HepG2 (cell line): ENCODE data around the gene GNG4. TPM values are rescaled to one million over a fixed set of nuclear protein-coding genes. Genes with fewer than 3 reads are reported as not detected.

Source experiments
- AGO2 ChIP-seq: fragments of 200-400 bp; formaldehyde crosslinking; optimal IDR thresholded peaks from 2 replicates; pipeline ENCODE3; 2017; ENCODE audit warnings: mild to moderate bottlenecking, low read depth, low read length, moderate library complexity
- BATF2 ChIP-seq: sonication (generic); formaldehyde crosslinking; IDR thresholded peaks from 2 replicates; pipeline ENCODE4 v1.8.0; 2022; ENCODE audit warnings: mild to moderate bottlenecking, missing genetic modification reagents, moderate library complexity
- BRCA1 ChIP-seq: sonication (generic); formaldehyde crosslinking; IDR thresholded peaks from 2 replicates; pipeline ENCODE4 v1.4.0; 2020; ENCODE audit warnings: missing genetic modification reagents
- CBX1 ChIP-seq: IDR thresholded peaks from one replicate; pipeline ENCODE4 v1.6.1; 2016; ENCODE audit warnings: antibody characterized with exemption, low read depth
- CSRNP1 ChIP-seq: sonication (generic); formaldehyde crosslinking; IDR thresholded peaks from 2 replicates; pipeline ENCODE4 v1.8.1; 2023; ENCODE audit warnings: mild to moderate bottlenecking, missing genetic modification reagents
- FOXP4 ChIP-seq: sonication (generic); formaldehyde crosslinking; IDR thresholded peaks from 2 replicates; pipeline ENCODE4 v1.4.0; 2020; ENCODE audit warnings: missing genetic modification reagents
- MXD3 ChIP-seq: IDR thresholded peaks from 2 replicates; pipeline ENCODE4 v1.6.1; 2016; ENCODE audit warnings: mild to moderate bottlenecking, missing biosample characterization, missing genetic modification reagents
- NPAS2 ChIP-seq: sonication (generic); formaldehyde crosslinking; IDR thresholded peaks from 2 replicates; pipeline ENCODE4 v1.8.0; 2022; ENCODE audit warnings: mild to moderate bottlenecking, missing genetic modification reagents, borderline replicate concordance
- PAX8 ChIP-seq: sonication (generic); formaldehyde crosslinking; IDR thresholded peaks from 2 replicates; pipeline ENCODE4 v1.8.0; 2022; ENCODE audit warnings: mild to moderate bottlenecking, missing genetic modification reagents, borderline replicate concordance
- POLR2G ChIP-seq: fragments of 200-400 bp; formaldehyde crosslinking; IDR thresholded peaks from 2 replicates; pipeline ENCODE4 v1.6.1; 2018; ENCODE audit warnings: mild to moderate bottlenecking, low read depth, low read length, moderate library complexity
- RBFOX2 ChIP-seq: fragments of 200-400 bp; formaldehyde crosslinking; IDR thresholded peaks from 2 replicates; pipeline ENCODE4 v1.6.1; 2017; ENCODE audit warnings: low read depth, mild to moderate bottlenecking, low read length
- SRY ChIP-seq: sonication (generic); formaldehyde crosslinking; IDR thresholded peaks from 2 replicates; pipeline ENCODE4 v1.8.0; 2022; ENCODE audit warnings: mild to moderate bottlenecking, missing genetic modification reagents
- TFE3 ChIP-seq: IDR thresholded peaks from 2 replicates; pipeline ENCODE4 v1.6.1; 2016
- ZBTB10 ChIP-seq: sonication (generic); formaldehyde crosslinking; IDR thresholded peaks from 2 replicates; pipeline ENCODE4 v1.4.0; 2020; ENCODE audit warnings: missing genetic modification reagents, borderline replicate concordance
- ZBTB8A ChIP-seq: sonication (generic); formaldehyde crosslinking; IDR thresholded peaks from 2 replicates; pipeline ENCODE4 v1.4.0; 2020; ENCODE audit warnings: mild to moderate bottlenecking, low read depth, missing genetic modification reagents, borderline replicate concordance
- ZC3H13 ChIP-seq: sonication (generic); formaldehyde crosslinking; IDR thresholded peaks from 2 replicates; pipeline ENCODE4 v1.8.1; 2023; ENCODE audit warnings: mild to moderate bottlenecking, missing genetic modification reagents, moderate library complexity
- ZNF180 ChIP-seq: sonication (generic); formaldehyde crosslinking; IDR thresholded peaks from 2 replicates; pipeline ENCODE4 v1.4.0; 2020; ENCODE audit warnings: low read depth, missing genetic modification reagents, borderline replicate concordance
- ZNF234 ChIP-seq: sonication (generic); formaldehyde crosslinking; conservative IDR thresholded peaks from 2 replicates; pipeline ENCODE4 v1.5.1; 2020; ENCODE audit warnings: mild to moderate bottlenecking, missing genetic modification reagents
- ZNF460 ChIP-seq: sonication (generic); formaldehyde crosslinking; IDR thresholded peaks from 2 replicates; pipeline ENCODE4 v1.5.1; 2020; ENCODE audit warnings: missing genetic modification reagents, mild to moderate bottlenecking, borderline replicate concordance
- ZNF546 ChIP-seq: sonication (generic); formaldehyde crosslinking; conservative IDR thresholded peaks from 2 replicates; pipeline ENCODE4 v1.8.1; 2023; ENCODE audit warnings: mild to moderate bottlenecking, missing genetic modification reagents
- ZSCAN25 ChIP-seq: sonication (generic); formaldehyde crosslinking; IDR thresholded peaks from 2 replicates; pipeline ENCODE4 v1.8.0; 2022; ENCODE audit warnings: mild to moderate bottlenecking, missing genetic modification reagents
- polyA plus RNA-seq, 8 experiments: library from polyadenylated mRNA; depleted of rRNA in 3 of 8; stranded (reverse) in 7 of 8; unstranded in 1 of 8; fragments of >200 nt; fragmentation: Illumina TruSeq in 4 of 8; extraction: Trizol in 4 of 8; gene quantifications; 2 replicates each; pipeline versions ENCODE4 v1.2.1 to v1.2.3, GENCODE V29; 2011 to 2016; ENCODE audit warnings: low read depth in 4 of 8, missing spikeins in 1 of 8, mixed read lengths in 1 of 8; ENCODE audit not compliant: insufficient read depth in 1 of 8
- total RNA-seq, 5 experiments: library from RNA; depleted of rRNA; stranded (reverse); fragments of >200 nt; fragmentation: Illumina TruSeq; extraction: Trizol; gene quantifications; 2 replicates each; pipeline ENCODE4 v1.2.3, GENCODE V29; 2016; ENCODE audit warnings: low read depth in 1 of 5

The GNG4 gene
- total and polyA plus RNA-seq, 2 of the 13 experiments (the other 11 are each of a cell fraction or from before 2014, with no cell fraction given) = 27.1 to 69.5 TPM

- TF ChIP-seq AGO2 (peak; percentile 34), ZBTB10 (CRISPR knock-in tag) (peak; percentile 23; the same call in 1 of the 2 replicates), POLR2G (peak; percentile 61; the same call in 1 of the 2 replicates), ZSCAN25 (CRISPR knock-in tag) (no peak), FOXP4 (no peak), SRY (CRISPR knock-in tag) (no peak; the same call in 1 of the 2 replicates), BRCA1 (no peak), ZC3H13 (CRISPR knock-in tag) (peak; percentile 30; the same call in 1 of the 2 replicates), NPAS2 (CRISPR knock-in tag) (no peak), CSRNP1 (peak; percentile 76; the same call in 1 of the 2 replicates), BATF2 (CRISPR knock-in tag) (peak; percentile 73; the same call in 1 of the 2 replicates), ZBTB8A (CRISPR knock-in tag) (peak; percentile 90; the same call in 1 of the 2 replicates), CBX1 (peak; percentile 22), ZNF234 (CRISPR knock-in tag) (peak; percentile 72; the same call in 1 of the 2 replicates), ZNF180 (CRISPR knock-in tag) (0 out of 2 replicates have a peak, but pooled peaks have one; percentile 34), PAX8 (CRISPR knock-in tag) (peak; percentile 72; the same call in 1 of the 2 replicates), MXD3 (CRISPR knock-in tag) (peak; percentile 41; the same call in 1 of the 2 replicates), ZNF460 (no peak), ZNF546 (CRISPR knock-in tag) (0 out of 2 replicates have a peak, but pooled peaks have one; percentile 45), RBFOX2 (peak; percentile 85), TFE3 (CRISPR knock-in tag) (no peak)
Observed at GRCh38 chr1:235504122-235504493, 145.5 kb downstream of the GNG4 start, which contains the start of gene B3GALNT2 (continued).
